Choroid plexus epithelial cell (primary cell): Measurements from ENCODE around the gene FECH.
A peak's percentile ranks its signal among the peaks of the same experiment; 100 is the strongest.

Experiments used
- DNase-seq: peaks from one replicate; pipeline ENCODE4 v3.0.0-alpha.2; 2010; ENCODE audit warnings: low read depth
- H3K4me3 ChIP-seq: 2 replicates; pipeline ENCODE4 v1.5.1; 2011; ENCODE audit warnings: low read depth, mild to moderate bottlenecking, control low read depth, low read length, moderate library complexity
- TF ChIP-seq, protein P1 (sequence below): conservative IDR thresholded peaks from 2 replicates; pipeline ENCODE4 v1.5.1; 2011; ENCODE audit warnings: low read depth, mild to moderate bottlenecking, control low read depth, inconsistent platforms, low read length, moderate library complexity

Gene FECH

GRCh38 chr18:57542812-57543427 is 43.6 kb downstream of the FECH start:
- DNase-seq, result peak; percentile 55
- H3K4me3 ChIP-seq, result no peak overlapping the region
- TF ChIP-seq, protein P1, sequence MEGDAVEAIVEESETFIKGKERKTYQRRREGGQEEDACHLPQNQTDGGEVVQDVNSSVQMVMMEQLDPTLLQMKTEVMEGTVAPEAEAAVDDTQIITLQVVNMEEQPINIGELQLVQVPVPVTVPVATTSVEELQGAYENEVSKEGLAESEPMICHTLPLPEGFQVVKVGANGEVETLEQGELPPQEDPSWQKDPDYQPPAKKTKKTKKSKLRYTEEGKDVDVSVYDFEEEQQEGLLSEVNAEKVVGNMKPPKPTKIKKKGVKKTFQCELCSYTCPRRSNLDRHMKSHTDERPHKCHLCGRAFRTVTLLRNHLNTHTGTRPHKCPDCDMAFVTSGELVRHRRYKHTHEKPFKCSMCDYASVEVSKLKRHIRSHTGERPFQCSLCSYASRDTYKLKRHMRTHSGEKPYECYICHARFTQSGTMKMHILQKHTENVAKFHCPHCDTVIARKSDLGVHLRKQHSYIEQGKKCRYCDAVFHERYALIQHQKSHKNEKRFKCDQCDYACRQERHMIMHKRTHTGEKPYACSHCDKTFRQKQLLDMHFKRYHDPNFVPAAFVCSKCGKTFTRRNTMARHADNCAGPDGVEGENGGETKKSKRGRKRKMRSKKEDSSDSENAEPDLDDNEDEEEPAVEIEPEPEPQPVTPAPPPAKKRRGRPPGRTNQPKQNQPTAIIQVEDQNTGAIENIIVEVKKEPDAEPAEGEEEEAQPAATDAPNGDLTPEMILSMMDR, result no peak

DNA sequence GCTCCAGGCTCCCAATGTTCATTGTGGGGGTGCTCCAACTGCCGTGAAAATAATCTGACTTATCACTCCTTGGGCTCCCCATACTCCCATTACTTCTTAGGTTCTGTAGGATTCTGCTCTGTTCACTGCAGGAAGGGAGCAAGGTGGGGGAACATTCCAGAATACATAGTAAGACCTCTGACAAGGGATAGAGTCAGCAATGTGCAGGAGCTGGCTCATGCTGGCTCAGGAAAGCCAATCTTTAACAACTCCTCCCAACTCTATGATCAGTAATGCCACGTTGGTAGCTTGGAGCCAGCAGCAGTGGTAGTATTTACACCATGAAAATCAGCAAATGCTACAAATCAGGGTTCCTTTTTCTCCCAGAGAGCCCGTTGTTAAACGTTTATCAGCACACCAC is 44.4 kb downstream of the FECH start:
- TF ChIP-seq, protein P1, result no peak
- peak; percentile 52 for DNase-seq
- no peak overlapping the region for H3K4me3 ChIP-seq

DNA sequence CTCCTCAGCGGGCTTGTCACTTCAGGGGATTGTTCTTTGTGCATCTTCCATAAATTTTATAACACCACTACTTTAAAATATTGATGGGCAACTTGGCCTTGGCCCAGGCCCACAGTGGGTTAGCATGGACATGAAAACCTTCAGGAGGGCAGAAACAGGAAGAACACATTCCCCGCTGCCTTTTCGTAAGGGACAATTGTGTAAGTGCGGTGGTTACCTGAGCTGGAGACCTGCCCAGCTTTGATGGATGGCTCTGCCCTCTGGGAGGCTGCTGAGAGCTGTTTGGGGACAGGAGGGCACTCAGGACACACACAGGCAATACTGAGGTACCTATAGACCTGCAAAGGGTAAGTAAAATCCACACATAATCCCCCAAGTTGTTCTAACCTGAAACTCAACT is 46.8 kb downstream of the FECH start:
- no peak overlapping the region for H3K4me3 ChIP-seq
- TF ChIP-seq, protein P1, result no peak
- DNase-seq, result no peak

- no peak overlapping the region for H3K4me3 ChIP-seq
- DNase-seq, result no peak
- TF ChIP-seq, protein P1, result no peak
These were observed 47.9 kb downstream of the FECH start for GRCh38 chr18:57538614-57539013.

GRCh38 chr18:57534511-57534909 is 52.0 kb downstream of the FECH start:
- TF ChIP-seq, protein P1, result no peak
- DNase-seq, result no peak
- H3K4me3 ChIP-seq, result no peak overlapping the region

- no peak overlapping the region for H3K4me3 ChIP-seq
- DNase-seq, result peak; percentile 8
- TF ChIP-seq, protein P1, result no peak
These were observed 52.5 kb downstream of the FECH start for GRCh38 chr18:57533868-57534510.
